Liver (tissue), 9 donors: ENCODE measurements around the gene HTRA1. TPM values are rescaled to one million over a fixed set of nuclear protein-coding genes. Genes with fewer than 3 reads are reported as not detected.

ENCODE experiments used
- DNase-seq: peaks from one replicate; pipeline ENCODE4 v3.0.0-alpha.2; 2017; ENCODE audit warnings: low spot score
- H3K27ac ChIP-seq, 2 donors: one replicate each; pipeline ENCODE4 v1.7.0; 2013; ENCODE audit warnings: inconsistent platforms in 2 of 2, low read length in 2 of 2, control low read depth in 1 of 2, low read depth in 1 of 2, mild to moderate bottlenecking in 1 of 2
- H3K27me3 ChIP-seq, 4 donors: one replicate each; pipeline versions ENCODE4 v1.6.1 to v1.7.0; 2013; ENCODE audit warnings: low read length in 3 of 4, inconsistent platforms in 1 of 4, mild to moderate bottlenecking in 1 of 4, moderate library complexity in 1 of 4; ENCODE audit not compliant: control insufficient read depth in 4 of 4, insufficient read depth in 4 of 4
- H3K36me3 ChIP-seq, 4 donors: one replicate each; pipeline versions ENCODE4 v1.6.1 to v1.7.0; 2013; ENCODE audit warnings: low read length in 3 of 4, mild to moderate bottlenecking in 3 of 4, low read depth in 1 of 4, moderate library complexity in 1 of 4; ENCODE audit not compliant: control insufficient read depth in 4 of 4, insufficient read depth in 3 of 4
- H3K4me1 ChIP-seq, 4 donors: one replicate each; pipeline versions ENCODE4 v1.6.1 to v1.7.0; 2013; ENCODE audit warnings: low read length in 3 of 4, mild to moderate bottlenecking in 3 of 4, moderate library complexity in 1 of 4; ENCODE audit not compliant: control insufficient read depth in 4 of 4, insufficient read depth in 4 of 4
- H3K4me3 ChIP-seq, 3 donors: one replicate each; pipeline versions ENCODE4 v1.6.1 to v1.7.0; 2013; ENCODE audit warnings: low read length in 3 of 3, control low read depth in 1 of 3, low read depth in 1 of 3, mild to moderate bottlenecking in 1 of 3
- H3K9ac ChIP-seq, 2 donors: one replicate each; pipeline ENCODE4 v1.7.0; 2013; ENCODE audit warnings: low read length in 2 of 2, mild to moderate bottlenecking in 2 of 2, moderate library complexity in 2 of 2, control low read depth in 1 of 2, low read depth in 1 of 2
- H3K9me3 ChIP-seq, 4 donors: one replicate each; pipeline versions ENCODE4 v1.6.1 to v1.7.0; 2013; ENCODE audit warnings: low read length in 3 of 4; ENCODE audit not compliant: control insufficient read depth in 4 of 4
- ATF3 ChIP-seq: IDR thresholded peaks from 2 replicates; pipeline ENCODE4 v1.6.1; 2016; ENCODE audit warnings: antibody characterized with exemption
- CTCF ChIP-seq: fragments of 150-350 bp; IDR thresholded peaks from 2 replicates; pipeline ENCODE4 v1.5.1; 2017; ENCODE audit warnings: improper control_type of control experiment, low read depth, low read length; ENCODE audit not compliant: missing input control
- EGR1 ChIP-seq, 2 donors: IDR thresholded peaks; 2 replicates each; pipeline ENCODE4 v1.6.1; 2016 to 2018; ENCODE audit warnings: antibody characterized with exemption in 2 of 2, low read depth in 2 of 2
- FOXA1 ChIP-seq: IDR thresholded peaks from 2 replicates; pipeline ENCODE4 v1.6.1; 2016; ENCODE audit warnings: antibody characterized with exemption
- FOXA2 ChIP-seq: IDR thresholded peaks from 2 replicates; pipeline ENCODE4 v1.6.1; 2016; ENCODE audit warnings: antibody characterized with exemption
- GABPA ChIP-seq, 2 donors: IDR thresholded peaks in 1 of 2; conservative IDR thresholded peaks in 1 of 2; 2 replicates each; pipeline ENCODE4 v1.6.1; 2016; ENCODE audit warnings: antibody characterized with exemption in 2 of 2, mild to moderate bottlenecking in 1 of 2, moderate library complexity in 1 of 2
- HNF4A ChIP-seq, 2 donors: conservative IDR thresholded peaks; 2 replicates each; pipeline ENCODE4 v1.6.1; 2016; ENCODE audit warnings: antibody characterized with exemption in 2 of 2, mild to moderate bottlenecking in 2 of 2
- HNF4G ChIP-seq: IDR thresholded peaks from 2 replicates; pipeline ENCODE4 v1.6.1; 2016; ENCODE audit warnings: antibody characterized with exemption
- JUND ChIP-seq, 2 donors: IDR thresholded peaks; 2 replicates each; pipeline ENCODE4 v1.6.1; 2016; ENCODE audit warnings: antibody characterized with exemption in 2 of 2
- MAX ChIP-seq: IDR thresholded peaks from 2 replicates; pipeline ENCODE4 v1.6.1; 2016; ENCODE audit warnings: antibody characterized with exemption
- NR2F2 ChIP-seq: IDR thresholded peaks from 2 replicates; pipeline ENCODE4 v1.6.1; 2016; ENCODE audit warnings: antibody characterized with exemption
- RAD21 ChIP-seq, 2 donors: IDR thresholded peaks; 2 replicates each; pipeline ENCODE4 v1.6.1; 2016; ENCODE audit warnings: antibody characterized with exemption in 2 of 2, mild to moderate bottlenecking in 2 of 2
- REST ChIP-seq: IDR thresholded peaks from 2 replicates; pipeline ENCODE4 v1.6.1; 2016; ENCODE audit warnings: antibody characterized with exemption, mild to moderate bottlenecking
- RXRA ChIP-seq, 2 donors: IDR thresholded peaks; 2 replicates each; pipeline ENCODE4 v1.6.1; 2017 to 2018; ENCODE audit warnings: antibody characterized with exemption in 2 of 2, mild to moderate bottlenecking in 1 of 2
- SP1 ChIP-seq: IDR thresholded peaks from 2 replicates; pipeline ENCODE4 v1.6.1; 2018; ENCODE audit warnings: antibody characterized with exemption, mild to moderate bottlenecking
- TAF1 ChIP-seq: conservative IDR thresholded peaks from 2 replicates; pipeline ENCODE4 v1.6.1; 2016; ENCODE audit warnings: antibody characterized with exemption, mild to moderate bottlenecking
- YY1 ChIP-seq: IDR thresholded peaks from 2 replicates; pipeline ENCODE4 v1.6.1; 2016; ENCODE audit warnings: antibody characterized with exemption, mild to moderate bottlenecking
- ZBTB33 ChIP-seq: IDR thresholded peaks from 2 replicates; pipeline ENCODE4 v1.6.1; 2016; ENCODE audit warnings: antibody characterized with exemption
- WGBS: extraction: QIAGEN DNeasy Blood & Tissue Kit; methylation state at CpG from one replicate; pipeline ENCODE4 v1.1.7; 2013; 5-methylcytosine and 5-hydroxymethylcytosine counted together
- polyA plus RNA-seq, 2 donors: library from polyadenylated mRNA; stranded (reverse) in 1 of 2; unstranded in 1 of 2; fragments of 200-250 nt in 1 of 2; fragments of >200 nt in 1 of 2; fragmentation: Nextera tagmentation in 1 of 2; extraction: Ambion mirVana in 1 of 2; gene quantifications; one replicate each; pipeline versions ENCODE4 v1.2.1 to v1.2.3, GENCODE V29; 2013 to 2015
- total RNA-seq, 2 donors: library from RNA; depleted of rRNA; stranded (reverse); fragments of >200 nt; gene quantifications; one replicate each; pipeline ENCODE4 v1.2.3, GENCODE V29; 2014
- donor health status: healthy.
- donor health status: healthy.
- donor health status: healthy.
- donor health status: healthy.
- donor health status: healthy.

HTRA1 gene
- total and polyA plus RNA-seq, 4 donors: 4.3 to 289 (median 72.1) TPM

GRCh38 chr10:122551450-122551849, 90.1 kb downstream of the HTRA1 start:
- WGBS: 67% methylated on average over 9 of the region's 9 CpGs
- peak; percentile 29 to 39 for TF ChIP-seq RAD21 (IDR thresholded peaks at IDR 0.05)
- TF ChIP-seq ATF3: no peak

GRCh38 chr10:122553341-122553740, 92.0 kb downstream of the HTRA1 start:
- Histone ChIP-seq H3K4me3 (no peak overlapping the region), H3K27ac (no peak overlapping the region), H3K9me3 (no peaks in the 10 kb centered on the region), H3K4me1 (no peaks in the 10 kb centered on the region), H3K27me3 (no peaks in the 10 kb centered on the region), H3K36me3 (no peaks in the 10 kb centered on the region), H3K9ac (no peak overlapping the region)
- TF ChIP-seq RAD21 (IDR thresholded peaks at IDR 0.05) (no peak), ZBTB33 (no peak), REST (no peak), YY1 (no peak), FOXA2 (no peak), HNF4G (no peak), JUND (IDR thresholded peaks at IDR 0.05) (no peak), TAF1 (no peak), MAX (no peak), GABPA (IDR thresholded peaks at IDR 0.05 in 1 of 2, conservative IDR thresholded peaks at IDR 0.05 in 1 of 2) (no peak), NR2F2 (no peak), HNF4A (conservative IDR thresholded peaks at IDR 0.05) (no peak), SP1 (no peak), FOXA1 (no peak), EGR1 (IDR thresholded peaks at IDR 0.05; ENCODE audit: low read depth in 2 of 2) (no peak), RXRA (IDR thresholded peaks at IDR 0.05) (no peak), CTCF (no peak)
- DNase-seq: no peak
- WGBS: 91% methylated on average over 6 of the region's 6 CpGs

More at GRCh38 chr10:122551450-122551849, 90.1 kb downstream of the HTRA1 start:
- no peak overlapping the region for H3K27ac ChIP-seq
- no peaks in the 10 kb centered on the region for H3K4me1 ChIP-seq
- no peak for DNase-seq
- no peak overlapping the region for H3K9ac ChIP-seq
- no peak overlapping the region for H3K4me3 ChIP-seq
- no peaks in the 10 kb centered on the region for H3K36me3 ChIP-seq
- no peaks in the 10 kb centered on the region for H3K9me3 ChIP-seq
- no peaks in the 10 kb centered on the region for H3K27me3 ChIP-seq
